ENCODE measurements around the gene ZNF516.
A peak's percentile ranks its signal among the peaks of the same experiment; 100 is the strongest.

The ZNF516 gene

DNA sequence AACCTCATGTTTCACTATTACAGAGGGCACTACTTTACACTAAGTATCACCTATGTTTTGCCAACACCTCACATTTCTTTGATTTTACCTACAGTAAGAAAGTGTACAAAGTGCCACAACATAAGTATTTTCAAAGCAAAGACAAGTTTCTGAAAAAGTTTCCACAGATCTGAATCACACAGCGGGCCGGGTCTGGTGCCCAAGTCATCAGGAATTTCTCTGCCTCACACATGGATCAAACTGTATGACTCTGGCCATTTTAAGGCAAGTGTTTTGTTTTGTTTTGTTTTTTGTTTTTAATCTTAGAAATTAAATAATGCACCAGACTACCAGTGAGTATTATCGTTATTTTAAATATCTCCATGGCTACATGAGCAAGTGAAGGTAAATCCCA is 73.4 kb downstream of the ZNF516 start:
- DNase-seq (ENCODE audit: low spot score) = no peak

DNA sequence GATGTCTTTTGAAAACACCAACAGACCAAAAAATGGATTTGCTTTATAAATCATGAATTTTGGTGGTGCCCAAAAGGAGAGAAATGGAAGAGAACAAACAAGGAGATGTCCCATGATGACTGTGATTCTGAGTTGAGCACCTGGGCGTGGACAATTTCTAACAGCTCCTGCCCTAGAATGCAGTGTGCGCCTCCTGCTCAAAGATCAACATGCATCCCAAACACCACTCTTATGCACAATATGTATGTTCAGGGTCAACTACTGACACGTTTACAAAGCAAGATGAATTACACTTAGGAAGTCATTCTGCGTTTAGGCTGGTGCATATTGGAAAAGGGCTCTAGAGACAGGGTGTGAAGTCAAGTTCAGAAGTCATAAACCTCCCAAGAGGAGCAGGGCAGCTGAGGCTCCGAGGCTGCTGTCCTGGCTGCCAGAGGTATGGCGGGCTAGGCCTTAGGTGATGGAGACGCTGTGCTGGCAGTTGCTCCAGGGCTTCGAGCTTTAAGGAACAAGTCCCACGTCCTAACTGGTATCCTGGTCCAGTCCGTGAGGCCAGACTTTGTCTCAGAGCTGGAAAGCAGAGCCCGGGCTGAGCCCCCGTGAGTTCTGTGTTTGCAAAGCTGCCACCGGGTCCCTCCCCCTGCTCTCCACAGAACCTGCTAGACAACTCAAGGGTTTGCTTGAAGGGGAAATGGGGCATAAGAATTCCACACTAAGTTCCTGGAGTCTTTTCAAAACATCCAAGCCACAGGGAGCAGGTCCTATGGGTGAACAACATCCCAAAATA is 74.0 kb downstream of the ZNF516 start:
- DNase-seq (ENCODE audit: low spot score) = no peak

DNA sequence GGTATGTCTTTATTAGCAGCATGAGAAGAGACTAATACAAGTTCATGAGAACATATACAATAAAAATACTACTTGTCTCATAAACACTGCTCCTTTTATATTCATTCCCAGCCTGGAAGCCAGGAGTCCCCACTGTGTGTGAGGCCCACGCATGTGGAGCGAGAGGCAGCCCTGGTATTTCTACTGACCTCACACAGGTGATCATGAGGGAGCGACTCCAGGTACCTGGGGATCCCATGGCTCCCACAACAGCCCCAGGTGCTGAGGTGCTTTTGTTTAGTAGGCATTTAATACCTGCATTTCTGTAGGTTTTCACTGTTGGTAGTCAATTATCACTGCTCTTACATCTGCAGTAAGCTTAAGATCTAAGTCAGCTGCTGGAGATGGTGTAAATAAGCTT is 75.2 kb downstream of the ZNF516 start:
- DNase-seq (ENCODE audit: low spot score) = no peak

DNA sequence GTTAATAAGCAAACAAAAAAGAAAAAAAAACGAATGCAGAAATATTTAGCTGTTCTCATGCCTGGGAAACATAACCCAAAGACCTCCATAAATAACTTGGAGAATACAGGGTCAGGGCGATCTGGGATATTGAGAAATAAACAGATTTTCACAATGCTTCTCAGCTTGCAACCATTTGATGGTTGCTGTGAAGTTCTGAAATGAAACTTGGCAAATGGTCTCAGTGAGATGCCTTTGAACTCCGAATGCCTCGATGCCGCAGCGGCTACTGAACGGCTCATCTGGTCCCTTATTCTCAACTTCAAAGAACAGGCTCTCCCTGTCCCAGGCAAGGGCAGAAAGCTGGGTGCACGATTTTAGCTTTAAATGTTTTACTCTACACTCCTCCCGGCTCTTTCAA is 78.1 kb downstream of the ZNF516 start:
- DNase-seq (ENCODE audit: low spot score) = no peak

DNA sequence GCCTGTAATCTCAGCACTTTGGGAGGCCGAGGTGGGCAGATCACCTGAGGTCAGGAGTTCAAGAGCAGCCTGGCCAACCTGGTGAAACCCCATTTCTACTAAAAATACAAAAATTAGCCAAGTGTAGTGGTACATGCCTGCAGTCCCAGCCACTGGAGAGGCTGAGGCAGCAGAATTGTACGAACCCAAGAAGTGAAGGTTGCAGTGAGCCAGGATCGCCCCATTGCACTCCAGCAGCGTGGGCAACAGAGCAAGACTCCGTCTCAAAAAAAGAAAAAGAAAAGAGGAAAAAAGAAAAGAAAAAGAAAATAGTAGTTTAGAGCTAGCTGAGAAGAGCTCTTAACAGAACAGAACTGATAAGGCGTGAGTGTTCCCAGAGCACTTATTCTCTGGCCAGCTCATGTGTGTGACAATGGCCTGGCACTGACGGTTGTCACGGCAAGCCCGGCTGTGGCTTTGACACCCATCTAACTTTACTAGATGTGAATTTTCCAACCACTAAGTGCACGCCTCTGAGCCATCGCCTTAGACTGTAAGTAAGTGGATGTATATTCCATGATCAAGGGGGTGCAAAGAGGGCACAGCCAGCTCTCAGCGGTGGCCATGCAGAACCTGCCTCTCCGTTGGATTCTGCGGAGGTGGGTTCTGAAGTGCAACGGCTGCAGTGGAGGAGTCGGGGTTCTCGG is 80.0 kb downstream of the ZNF516 start:
- DNase-seq (ENCODE audit: low spot score) = no peak

DNA sequence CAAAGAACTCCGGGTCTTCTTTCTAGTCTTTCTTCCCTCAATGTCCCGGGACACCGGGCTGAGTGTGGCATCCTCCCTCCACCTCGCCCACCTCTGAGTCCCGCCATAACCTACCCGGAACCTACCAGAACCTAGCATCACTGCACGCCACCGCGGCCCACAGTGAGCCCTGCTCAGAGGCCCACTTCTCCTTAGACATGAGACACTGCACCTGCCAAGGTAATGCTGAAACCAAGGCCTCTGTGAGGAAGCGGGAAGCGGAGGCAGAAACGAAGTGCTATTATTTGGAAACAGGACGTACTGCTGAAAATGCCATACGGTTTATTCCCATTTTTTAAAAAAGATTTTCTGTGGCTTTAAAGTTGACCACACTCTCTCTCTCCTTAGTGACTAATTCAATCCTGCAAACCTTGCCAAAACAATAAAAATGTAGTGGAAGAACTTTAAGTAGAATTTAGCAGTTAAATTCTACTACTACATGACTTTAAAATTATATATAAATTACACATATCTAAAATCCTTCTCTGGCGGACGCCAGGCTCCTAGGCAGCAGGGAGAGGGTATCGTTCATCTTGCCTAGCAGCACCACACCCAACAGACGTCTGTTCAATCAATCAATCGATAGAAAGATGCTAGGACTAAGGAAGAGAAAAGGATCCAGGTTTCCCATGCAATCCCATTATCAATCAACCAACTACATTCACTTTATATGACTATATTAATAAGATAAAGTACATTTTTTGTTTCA is 82.0 kb downstream of the ZNF516 start:
- DNase-seq (ENCODE audit: low spot score) = no peak

DNA sequence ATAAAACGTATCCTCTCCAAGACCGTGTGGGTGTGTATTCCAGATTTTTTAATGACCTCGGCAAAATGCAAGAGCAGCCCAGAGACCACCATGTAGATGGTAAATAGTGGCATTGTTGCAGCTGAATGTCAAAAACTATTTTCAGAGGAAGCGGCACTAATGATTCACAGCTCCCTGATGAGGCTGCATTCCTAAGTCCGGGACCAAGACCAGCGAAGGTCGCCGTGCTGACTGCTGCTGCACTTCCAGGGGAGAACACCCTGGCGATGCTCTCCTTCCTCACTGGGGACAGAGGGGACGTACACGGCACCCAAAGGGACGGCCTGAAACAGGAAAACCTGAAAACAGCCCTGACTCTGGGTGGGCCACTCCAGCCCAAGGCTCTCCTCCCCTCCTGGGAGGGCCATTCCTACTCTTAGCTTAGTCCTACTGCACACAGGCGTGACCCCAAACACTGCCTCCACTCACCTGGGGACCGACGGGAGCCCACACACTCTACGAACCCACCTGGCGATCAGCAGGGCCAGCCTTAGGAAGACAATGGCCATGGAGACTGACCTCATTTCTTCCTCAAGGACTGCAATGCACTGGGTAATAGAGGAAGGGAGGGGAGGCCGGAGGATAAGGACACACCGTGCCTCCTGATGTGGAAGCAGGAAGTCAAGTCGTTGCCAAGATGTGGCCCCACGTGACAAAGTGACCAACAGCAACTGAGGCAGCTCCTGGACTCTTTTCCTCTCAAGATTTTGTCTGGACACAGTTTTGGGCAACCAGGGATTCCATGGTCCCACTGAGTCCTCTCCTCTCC is 82.8 kb downstream of the ZNF516 start:
- DNase-seq (ENCODE audit: low spot score) = no peak

DNA sequence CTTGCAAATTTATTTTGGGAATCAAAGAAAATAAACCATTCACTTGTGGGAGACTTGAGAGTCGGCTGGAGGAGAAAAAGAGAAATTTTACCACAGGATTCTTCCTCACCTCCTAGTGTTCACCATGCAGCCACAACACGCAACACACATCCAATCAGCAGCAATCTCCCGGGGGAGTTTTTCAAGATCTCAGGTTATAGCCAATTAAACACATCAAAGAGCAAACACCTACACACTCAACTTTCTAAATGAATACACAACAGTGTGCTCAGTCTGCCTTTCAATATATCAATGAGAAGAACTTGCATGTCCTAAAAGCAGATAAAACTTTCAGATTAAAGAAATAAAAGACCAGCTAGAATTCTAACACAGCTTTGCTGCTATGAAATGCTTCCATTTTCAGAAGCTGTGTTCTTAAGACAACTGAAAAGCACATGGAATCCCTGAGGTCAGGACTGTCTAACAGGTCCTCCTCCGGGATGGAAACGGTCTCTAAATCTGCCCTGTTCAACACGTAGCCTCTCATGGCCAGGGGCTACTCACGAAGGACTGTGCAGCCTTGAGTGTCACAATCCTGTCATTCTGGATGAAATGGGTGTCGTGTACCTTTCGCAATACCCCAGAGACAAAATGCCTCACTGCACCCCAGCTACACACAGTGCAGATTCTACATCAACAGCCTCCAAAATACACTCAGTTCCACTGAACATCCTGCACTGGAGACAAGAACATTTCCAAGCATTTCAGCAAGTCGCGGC is 84.2 kb downstream of the ZNF516 start:
- no peak for DNase-seq (ENCODE audit: low spot score)

DNA sequence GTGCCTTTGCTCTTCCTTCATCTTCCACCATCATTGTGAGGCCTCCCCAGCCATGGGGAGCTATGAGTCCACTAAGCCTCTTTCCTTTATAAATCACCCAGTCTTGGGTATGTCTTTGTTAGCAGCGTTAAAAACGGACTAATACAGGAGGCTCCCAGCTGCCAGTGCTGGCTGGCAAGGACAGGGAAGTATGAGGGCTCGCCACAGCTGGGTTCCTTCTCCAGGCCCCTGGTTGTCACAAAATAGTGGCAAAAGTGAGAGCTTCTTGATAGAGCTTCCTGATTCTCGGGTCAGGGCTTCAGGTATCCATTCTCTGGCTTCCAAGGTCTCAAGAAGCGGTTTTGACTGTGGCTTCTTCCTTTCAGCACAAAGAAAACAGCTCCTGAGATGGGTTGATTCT is 85.0 kb downstream of the ZNF516 start:
- no peak for DNase-seq (ENCODE audit: low spot score)

DNA sequence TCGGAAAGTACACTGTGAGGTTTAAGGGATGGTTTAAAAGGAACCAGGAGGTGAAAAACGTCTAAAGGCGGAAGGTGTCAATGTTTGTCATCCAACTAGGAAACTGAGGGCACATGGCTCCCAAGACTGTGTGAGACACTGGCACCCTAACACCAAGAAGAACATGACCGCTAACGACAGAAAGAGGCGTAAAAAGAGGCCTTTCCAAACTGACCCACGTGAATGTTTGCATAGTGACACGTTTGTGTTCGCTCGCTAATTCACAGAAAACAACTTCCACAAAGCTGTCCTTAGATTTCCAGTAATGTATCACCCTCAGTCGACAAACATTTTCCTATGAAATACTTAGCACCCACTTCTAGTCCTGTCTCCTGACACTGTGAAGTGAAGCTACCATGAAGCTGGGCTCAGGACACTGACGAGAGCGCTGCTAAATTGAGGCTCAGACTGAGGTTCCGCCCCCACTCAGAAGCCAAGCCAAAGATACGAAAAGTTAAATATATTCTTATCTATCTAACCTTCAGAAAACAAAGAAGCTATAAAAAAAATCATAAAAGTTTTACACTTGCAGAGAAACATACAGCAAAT is 86.5 kb downstream of the ZNF516 start:
- DNase-seq (ENCODE audit: low spot score) = no peak

DNA sequence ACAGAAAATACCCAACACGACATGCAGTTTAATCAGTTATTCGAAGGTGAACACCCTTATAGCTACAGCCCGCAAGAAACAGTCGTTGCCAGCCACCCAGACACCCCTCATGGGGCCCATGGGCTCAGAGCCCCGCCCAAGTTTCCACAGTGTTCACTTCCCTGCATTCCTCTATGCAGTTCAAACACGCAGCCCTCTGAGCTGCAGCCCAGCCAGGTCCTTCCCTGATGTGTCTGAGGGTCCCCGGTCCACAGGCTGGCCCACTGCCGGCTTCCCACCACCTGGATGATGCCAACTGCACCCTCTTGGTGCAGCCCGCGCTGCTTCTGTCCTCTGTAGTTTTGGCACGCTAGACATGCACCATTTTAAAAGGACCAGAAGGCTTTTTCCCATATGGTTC is 87.4 kb downstream of the ZNF516 start:
- DNase-seq (ENCODE audit: low spot score) = no peak

DNA sequence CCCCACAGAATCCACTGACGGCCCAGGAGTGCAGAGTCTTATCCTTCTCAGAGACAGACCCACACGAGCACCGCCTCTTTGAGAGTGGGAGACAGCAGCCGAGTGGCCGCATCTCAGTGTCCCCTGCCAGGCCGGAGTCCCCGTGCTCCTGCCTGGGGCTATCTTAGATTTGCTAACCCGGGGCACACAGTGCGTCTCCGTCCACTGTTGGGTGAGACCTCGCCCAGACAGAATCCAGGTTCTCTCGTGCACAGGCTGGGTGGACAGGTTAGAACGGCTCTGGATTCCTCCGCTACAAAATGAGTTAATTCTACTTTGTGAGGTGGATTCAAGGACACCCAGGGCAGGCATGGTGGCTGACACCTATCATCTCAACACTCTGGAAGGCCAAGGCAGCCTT is 88.3 kb downstream of the ZNF516 start:
- no peak for DNase-seq (ENCODE audit: low spot score)

DNA sequence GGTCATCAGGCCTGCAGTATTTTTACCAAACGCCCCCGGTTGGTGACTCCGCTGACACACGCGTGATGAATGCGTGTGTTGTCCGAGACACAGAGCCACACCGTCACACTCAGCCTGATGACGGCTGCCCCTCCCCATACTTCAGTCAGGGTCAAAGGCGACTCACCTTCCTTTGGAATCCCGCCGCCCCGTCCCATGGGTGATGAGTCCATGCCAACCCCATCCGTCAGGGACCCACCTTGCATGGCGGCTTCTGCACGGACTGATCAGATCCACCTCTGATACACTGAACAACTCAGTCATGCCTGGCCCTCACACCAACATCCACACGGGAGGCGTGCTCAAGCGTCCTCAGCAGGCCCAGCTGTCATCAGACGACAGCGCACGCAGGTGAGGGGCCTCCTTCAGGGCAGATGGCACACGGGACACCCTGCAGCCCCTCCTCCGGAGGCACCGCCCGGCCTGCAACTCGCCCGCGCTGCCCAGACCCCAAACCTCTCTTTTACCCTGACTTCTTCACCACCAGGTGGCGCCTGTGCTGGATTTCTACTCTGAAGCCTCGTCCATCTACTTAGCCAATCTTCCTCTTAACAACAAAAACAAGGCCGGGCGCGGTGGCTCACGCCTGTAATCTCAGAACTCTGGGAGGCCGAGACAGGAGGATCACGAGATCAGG is 89.2 kb downstream of the ZNF516 start:
- peak; percentile 68 for DNase-seq (ENCODE audit: low spot score)

DNA sequence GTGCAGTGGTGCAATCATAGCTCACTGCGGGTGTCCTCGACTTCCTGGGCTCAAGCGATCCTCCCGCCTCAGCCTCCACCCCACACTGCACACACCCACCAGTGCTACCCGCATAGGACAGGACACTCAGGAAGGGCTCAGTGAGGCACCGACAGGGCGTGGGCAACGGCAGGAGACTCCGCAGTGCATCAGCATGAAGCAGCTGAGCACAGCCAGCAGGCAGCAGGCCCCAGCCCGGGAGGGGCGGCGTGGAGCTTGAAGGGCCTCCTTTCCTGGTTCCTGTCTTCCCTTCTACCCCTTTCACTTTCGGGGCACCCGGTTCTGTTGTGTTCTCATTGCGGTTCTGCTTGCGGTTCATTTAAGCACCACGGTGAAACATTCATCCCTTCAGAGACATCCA is 89.8 kb downstream of the ZNF516 start:
- DNase-seq (ENCODE audit: low spot score) = no peak

DNA sequence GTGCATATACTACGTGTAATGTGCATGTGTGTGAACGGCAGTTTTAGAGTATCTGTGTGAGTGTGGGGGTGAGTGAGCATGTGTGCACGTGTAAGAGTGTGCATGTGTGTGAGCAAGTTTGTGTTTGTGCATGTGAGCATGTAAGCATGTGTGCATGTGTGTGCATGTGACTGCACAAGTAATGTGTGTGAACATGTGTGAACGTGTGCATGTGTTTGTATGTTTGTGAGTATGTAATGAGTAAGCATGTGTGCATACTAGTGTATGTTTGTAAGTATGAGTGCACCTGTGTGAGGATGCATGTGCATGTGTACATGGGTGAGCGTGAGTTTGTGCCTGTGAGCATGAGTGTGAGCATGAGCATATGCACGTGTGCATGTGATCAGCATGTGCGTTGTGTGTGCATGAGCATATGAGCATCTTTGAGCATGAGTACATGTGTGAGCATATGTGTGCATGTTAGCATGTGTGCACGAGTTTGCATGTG is 90.7 kb downstream of the ZNF516 start:
- no peak for DNase-seq (ENCODE audit: low spot score)

DNA sequence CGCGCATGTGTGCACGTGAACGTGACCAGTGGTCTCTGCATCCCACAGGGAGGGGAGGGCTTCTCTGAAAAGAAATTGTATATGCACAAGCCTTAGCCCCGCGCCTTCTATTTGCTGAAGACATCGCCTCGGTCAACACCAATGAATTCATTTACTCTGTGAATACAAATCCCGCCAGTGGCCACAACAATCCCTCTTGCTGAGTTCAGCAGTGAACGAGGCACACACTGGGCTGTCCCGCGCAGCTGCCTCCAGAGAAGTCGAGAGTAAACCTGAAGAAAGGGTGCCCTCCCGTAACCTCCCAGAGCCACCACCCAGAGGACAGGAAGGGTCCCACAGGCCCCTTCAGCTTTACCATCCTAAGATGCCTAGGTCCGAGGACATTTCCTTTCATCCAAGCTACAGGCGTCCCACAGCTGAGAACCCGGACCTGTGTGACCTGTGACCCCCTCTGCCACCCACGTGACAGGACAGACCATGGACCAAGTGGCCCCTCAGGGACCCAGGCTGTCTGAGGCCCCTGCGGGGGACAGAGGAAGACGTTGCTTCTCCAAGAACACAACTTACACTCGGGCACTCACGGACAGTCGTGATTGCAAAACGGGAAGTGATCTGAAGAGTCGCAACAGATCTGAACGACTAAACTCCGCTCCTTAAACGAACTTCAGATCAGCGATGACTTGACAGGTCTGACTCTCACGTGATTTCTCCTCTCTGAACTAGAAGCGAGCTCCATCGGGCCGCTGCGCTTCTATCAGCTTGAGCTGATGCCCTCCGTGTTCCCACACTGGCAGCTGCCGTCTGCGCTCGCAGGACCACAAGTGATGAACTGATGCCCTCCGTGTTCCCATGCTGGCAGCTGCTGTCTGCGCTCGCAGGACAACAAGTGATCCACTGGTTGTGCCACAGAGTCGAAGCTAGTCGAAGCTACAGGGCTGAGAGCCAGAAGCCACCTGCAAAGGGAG is 92.7 kb downstream of the ZNF516 start:
- DNase-seq (ENCODE audit: low spot score) = no peak

DNA sequence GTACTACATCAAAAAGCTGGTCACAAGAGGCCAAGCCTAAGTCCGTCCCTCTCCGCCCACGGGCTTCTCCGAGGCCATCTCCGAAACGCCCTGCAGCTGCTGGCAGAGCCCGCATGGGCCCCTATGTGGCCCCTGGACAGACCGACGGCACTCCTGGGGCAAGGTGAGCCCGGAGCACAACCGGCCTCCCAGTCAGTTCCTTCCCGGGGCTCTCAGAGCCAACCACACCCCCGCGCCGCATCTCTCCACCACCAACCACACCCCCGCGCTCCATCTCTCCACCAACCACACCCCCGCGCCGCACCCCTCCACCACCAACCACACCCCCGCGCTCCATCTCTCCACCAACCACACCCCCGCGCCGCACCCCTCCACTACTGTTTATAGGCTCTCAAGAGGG is 93.5 kb downstream of the ZNF516 start:
- no peak for DNase-seq (ENCODE audit: low spot score)

DNA sequence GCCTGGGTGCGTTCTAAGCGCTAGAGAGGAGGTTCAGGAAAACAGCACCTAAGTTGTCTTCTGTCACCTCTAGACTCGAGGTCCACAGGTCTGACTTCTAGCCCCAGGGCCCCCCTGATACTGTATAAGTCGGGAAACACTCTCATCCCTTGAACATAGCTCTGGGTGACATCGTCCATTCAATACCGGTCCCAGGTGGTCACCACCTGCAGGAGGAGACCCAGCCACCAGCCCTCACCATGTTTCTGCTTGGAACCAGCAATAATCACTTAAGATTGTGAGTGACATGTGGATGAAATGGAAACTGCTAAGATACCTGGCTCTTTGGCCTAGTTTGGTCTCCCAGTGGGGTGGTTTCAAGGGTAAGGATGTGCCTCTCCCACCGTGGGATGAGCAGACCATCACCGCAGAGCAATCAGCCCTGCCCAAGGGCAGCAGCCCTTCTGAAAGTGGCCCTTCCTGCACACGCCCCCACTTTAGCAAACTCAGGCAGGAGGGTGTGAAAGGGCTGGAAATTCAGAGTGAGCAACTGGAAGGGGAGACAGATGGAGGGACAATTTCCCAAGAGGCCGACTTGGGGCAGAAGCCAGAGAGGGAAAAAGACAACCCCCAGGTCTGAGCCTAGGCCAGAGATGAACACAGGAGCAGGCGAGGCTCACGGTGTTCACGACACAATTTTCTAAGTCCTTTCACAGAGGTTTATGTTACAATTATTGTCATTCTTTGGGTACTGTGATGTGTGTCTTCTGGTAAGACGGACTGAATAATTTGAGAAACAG is 95.2 kb downstream of the ZNF516 start:
- DNase-seq (ENCODE audit: low spot score) = no peak
